Heart left ventricle (tissue), 16 donors: ENCODE results near the gene DMD. TPM values are rescaled to one million over a fixed set of nuclear protein-coding genes. Genes with fewer than 3 reads are reported as not detected.

Experiments used
- ATAC-seq, 4 donors: fragments of 200-7000 bp; cut with Tn5 transposase; one replicate each; pipeline ENCODE4 v1.9.1; 2020 to 2022; ENCODE audit warnings: moderate library complexity in 4 of 4, mild to moderate bottlenecking in 3 of 4, moderate number of reproducible peaks in 1 of 4
- DNase-seq, 5 donors: peaks; one replicate each; pipeline ENCODE4 v3.0.0-alpha.2; 2020
- H3K27ac ChIP-seq, 12 donors: fragments of 200-600 bp; sonication (generic) in 4 of 12; one replicate each; pipeline versions ENCODE4 v1.5.0 to v1.8.0; 2016 to 2022; ENCODE audit warnings: mild to moderate bottlenecking in 2 of 12
- H3K27me3 ChIP-seq, 9 donors: fragments of 200-600 bp; sonication (generic) in 2 of 9; one replicate each; pipeline versions ENCODE4 v1.5.1 to v1.8.0; 2016 to 2022; ENCODE audit warnings: mild to moderate bottlenecking in 3 of 9
- H3K36me3 ChIP-seq, 9 donors: fragments of 200-600 bp; sonication (generic) in 2 of 9; one replicate each; pipeline versions ENCODE4 v1.5.0 to v1.8.0; 2018 to 2022; ENCODE audit warnings: mild to moderate bottlenecking in 2 of 9
- H3K4me1 ChIP-seq, 12 donors: fragments of 200-600 bp; sonication (generic) in 4 of 12; one replicate each; pipeline versions ENCODE4 v1.5.0 to v1.8.0; 2016 to 2022; ENCODE audit warnings: mild to moderate bottlenecking in 3 of 12
- H3K4me3 ChIP-seq, 12 donors: fragments of 200-600 bp; sonication (generic) in 4 of 12; one replicate each; pipeline versions ENCODE4 v1.5.0 to v1.8.0; 2017 to 2022; ENCODE audit warnings: mild to moderate bottlenecking in 9 of 12, moderate library complexity in 4 of 12
- H3K9me3 ChIP-seq, 12 donors: fragments of 200-600 bp; sonication (generic) in 4 of 12; one replicate each; pipeline versions ENCODE4 v1.5.0 to v1.8.0; 2016 to 2022; ENCODE audit warnings: mild to moderate bottlenecking in 1 of 12
- CTCF ChIP-seq, 12 donors: fragments of 200-600 bp; sonication (generic) in 4 of 12; IDR thresholded peaks; one replicate each; pipeline versions ENCODE4 v1.5.0 to v1.8.0; 2018 to 2022; ENCODE audit warnings: antibody characterized with exemption in 12 of 12, mild to moderate bottlenecking in 5 of 12
- POLR2A ChIP-seq, 2 donors: fragments of 450-650 bp; IDR thresholded peaks; one replicate each; pipeline ENCODE4 v1.6.1; 2017; ENCODE audit warnings: antibody characterized with exemption in 2 of 2, mild to moderate bottlenecking in 2 of 2, moderate library complexity in 2 of 2
- WGBS, 4 donors: extraction: QIAGEN DNeasy Blood & Tissue Kit in 2 of 4; methylation state at CpG; one replicate each; pipeline versions ENCODE4 v1.1.5 to v1.1.7; 2013 to 2018; 5-methylcytosine and 5-hydroxymethylcytosine counted together
- intact Hi-C, 10 donors: fragments of 100-400 bp; cut with DNase I; formaldehyde crosslinking; loops; one replicate each; pipeline versions ENCODE4 v1.11.1 to v1.14.2; 2022
- polyA plus RNA-seq, 2 donors: library from polyadenylated mRNA; stranded (reverse); fragments of 200-250 nt; gene quantifications; one replicate each; pipeline ENCODE4 v1.2.3, GENCODE V29; 2013
- total RNA-seq, 9 donors: library from RNA; depleted of rRNA in 2 of 9; stranded (reverse); fragments of >200 nt in 2 of 9; fragmentation: NEBNext Ultra II Directional in 3 of 9; extraction: Animal tissue kit (Norgen Biotek cat#: 25700) in 3 of 9; gene quantifications; one replicate each; pipeline versions ENCODE4 v1.1.0 to v1.2.4, GENCODE V29; 2016 to 2023
- donor health status: ischemic (EF 13 %, LVEDD 7.1; RV severe dilation, severe dysfunction).
- donor health status: healthy with polysubstance abuse.
- donor health status: DM: no; HTN: yes; CAD: no.
- donor health status: DM: no; HTN: no; CAD: no.
- donor health status: ischemic (EF 25% LVEDD 6.9; RV normal size, moderate dysfunction).
- donor health status: ischemic (EF 25% LVEDD 5.7; RV mildly dilated, moderate dysfunction).
- donor health status: healthy.
- donor health status: DM: yes; HTN: yes; CAD: no.
- donor health status: ischemic (EF 35%, LVEDD 5.7; RV mildly dilated, moderate dysfunction).
- donor health status: nonischemic (EF 11% LVEDD 7.7; RV severe dilation, severe dysfunction).
- donor health status: DM: yes; HTN: yes; CAD: no.
- donor health status: PGD.
- donor health status: ischemic (EF 29% LVEDD 5.4; RV normal size, mild dysfunction).
- donor health status: nonischemic (EF 23%, LVEDD 6.1; RV moderate dilation, normal function).

Gene DMD
- total and polyA plus RNA-seq, 11 donors = 34.7 to 236 (median 162) TPM

GRCh38 chrX:32443841-32444240, 767.5 kb downstream of the DMD start:
- intact Hi-C loops = no loop called here
- TF ChIP-seq CTCF (IDR thresholded peaks at IDR 0.05) (no peak), POLR2A (IDR thresholded peaks at IDR 0.05) (no peak)
- peaks cover 0 to 4% (median 0%) of the 10 kb centered on the region in 9 donors for H3K36me3 ChIP-seq
- no peak for ATAC-seq
- H3K4me3 ChIP-seq = no peak overlapping the region
- peaks cover 0 to 4% (median 0%) of the 10 kb centered on the region in 12 donors for H3K4me1 ChIP-seq
- no peaks in the 10 kb centered on the region for H3K27me3 ChIP-seq
- no peak overlapping the region for H3K27ac ChIP-seq
- 60 to 95% (median 88%) methylated on average over 2 of the region's 2 CpGs for WGBS, 4 donors
- H3K9me3 ChIP-seq = no peaks in the 10 kb centered on the region
- no peak for DNase-seq

GRCh38 chrX:32421266-32421665, 790.1 kb downstream of the DMD start:
- Histone ChIP-seq H3K27ac (no peak overlapping the region), H3K4me1 (no peaks in the 10 kb centered on the region), H3K27me3 (no peaks in the 10 kb centered on the region), H3K4me3 (no peak overlapping the region), H3K36me3 (peaks cover 0 to 7% (median 0%) of the 10 kb centered on the region in 9 donors), H3K9me3 (no peaks in the 10 kb centered on the region)
- no peak for DNase-seq
- no peak for TF ChIP-seq CTCF (IDR thresholded peaks at IDR 0.05)
- TF ChIP-seq POLR2A (IDR thresholded peaks at IDR 0.05) = no peak
- intact Hi-C loops = no loop called here
- WGBS, 4 donors = 51 to 78% (median 63%) methylated on average over 3 of the region's 3 CpGs
- ATAC-seq = no peak

- Histone ChIP-seq H3K4me1 (no peaks in the 10 kb centered on the region), H3K4me3 (no peak overlapping the region), H3K27me3 (no peaks in the 10 kb centered on the region), H3K27ac (no peak overlapping the region), H3K9me3 (no peaks in the 10 kb centered on the region), H3K36me3 (peaks cover 0 to 16% (median 0%) of the 10 kb centered on the region in 9 donors)
- 44 to 55% (median 47%) methylated on average over 4 of the region's 4 CpGs for WGBS, 4 donors
- TF ChIP-seq CTCF (IDR thresholded peaks at IDR 0.05) (no peak), POLR2A (IDR thresholded peaks at IDR 0.05) (no peak)
- no peak for DNase-seq
- ATAC-seq = no peak
- intact Hi-C loops = no loop called here
Measured at GRCh38 chrX:32408389-32408788, 803.0 kb downstream of the DMD start.

- Histone ChIP-seq H3K27me3 (no peaks in the 10 kb centered on the region), H3K4me1 (peaks cover 0 to 2% (median 0%) of the 10 kb centered on the region in 12 donors), H3K36me3 (no peaks in the 10 kb centered on the region), H3K27ac (no peak overlapping the region), H3K4me3 (no peak overlapping the region), H3K9me3 (no peaks in the 10 kb centered on the region)
- TF ChIP-seq POLR2A (IDR thresholded peaks at IDR 0.05) = no peak
- no peak for TF ChIP-seq CTCF (IDR thresholded peaks at IDR 0.05)
- intact Hi-C loops = no loop called here
- ATAC-seq = no peak
- WGBS, 4 donors = 51 to 74% (median 66%) methylated on average over 4 of the region's 4 CpGs
- DNase-seq = no peak
Measured at GRCh38 chrX:32397562-32398216, 813.7 kb downstream of the DMD start.
